Fibroblast of the conjunctiva (primary cell): ENCODE data around the gene GOLGA6L10.
"Not testable (repeated sequence)": the region's sequence is repeated elsewhere in the genome, so short reads cannot be mapped to it uniquely, and the experiment has no call there.

Experiments used
- DNase-seq: peaks from one replicate; pipeline ENCODE4 v3.0.0-alpha.2; 2010; ENCODE audit warnings: low read depth

Gene GOLGA6L10, protein sequence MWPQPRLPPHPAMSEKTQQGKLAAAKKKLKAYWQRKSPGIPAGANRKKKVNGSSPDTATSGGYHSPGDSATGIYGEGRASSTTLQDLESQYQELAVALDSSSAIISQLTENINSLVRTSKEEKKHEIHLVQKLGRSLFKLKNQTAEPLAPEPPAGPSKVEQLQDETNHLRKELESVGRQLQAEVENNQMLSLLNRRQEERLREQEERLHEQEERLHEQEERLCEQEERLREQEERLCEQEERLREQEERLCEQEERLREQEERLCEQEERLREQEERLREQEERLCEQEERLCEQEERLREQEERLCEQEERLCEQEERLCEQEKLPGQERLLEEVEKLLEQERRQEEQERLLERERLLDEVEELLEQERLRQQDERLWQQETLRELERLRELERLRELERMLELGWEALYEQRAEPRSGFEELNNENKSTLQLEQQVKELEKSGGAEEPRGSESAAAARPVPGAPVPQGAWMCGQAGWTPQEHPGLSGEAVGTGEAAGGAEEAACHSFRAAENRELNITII

DNA sequence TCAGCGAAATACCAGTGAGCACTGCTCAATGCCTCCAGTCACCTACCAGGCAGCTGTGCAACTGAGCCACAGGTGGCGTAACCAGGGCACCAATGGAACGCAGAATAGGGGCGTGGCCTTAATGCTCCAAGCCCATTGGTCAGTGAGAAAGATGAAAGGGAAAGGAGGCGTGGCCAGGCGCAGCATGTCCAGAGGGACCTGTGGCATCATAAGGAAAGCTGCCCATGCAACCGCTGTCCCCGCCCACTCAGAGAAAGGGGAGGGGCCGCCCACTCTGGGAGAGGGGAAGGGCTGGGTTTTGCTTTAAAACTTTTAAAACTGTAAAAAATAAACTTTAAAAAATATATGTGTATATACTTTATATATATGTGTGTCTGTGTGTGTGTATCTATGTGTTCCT lies at the start of gene GOLGA6L10:
GOLGA6L10 (minus strand) TSS at position 101 of the 400 bp plus-strand sequence; CDS start at position 1, 100 bp downstream.
- DNase-seq = not testable (repeated sequence)

DNA sequence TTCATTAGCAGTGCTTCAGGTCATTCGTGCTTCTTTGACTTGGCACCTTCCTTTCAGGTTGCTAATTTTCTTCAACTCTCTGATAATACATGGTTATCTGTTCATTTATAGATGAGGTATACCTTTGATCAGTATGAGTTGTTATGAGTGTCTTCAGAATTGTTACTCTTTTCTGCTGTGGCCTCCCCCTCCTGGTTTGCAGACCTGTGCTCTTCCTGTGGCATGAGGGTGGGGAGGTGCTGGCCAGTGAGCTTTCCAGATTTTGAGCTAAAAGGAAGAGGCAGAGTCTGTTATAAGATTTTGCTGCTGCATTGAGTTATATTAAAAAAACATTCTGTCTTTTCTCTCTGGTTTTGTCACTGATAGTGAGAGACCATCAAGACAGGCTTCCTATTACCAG lies 49.5 kb upstream of the GOLGA6L10 start:
- DNase-seq = no peak

DNA sequence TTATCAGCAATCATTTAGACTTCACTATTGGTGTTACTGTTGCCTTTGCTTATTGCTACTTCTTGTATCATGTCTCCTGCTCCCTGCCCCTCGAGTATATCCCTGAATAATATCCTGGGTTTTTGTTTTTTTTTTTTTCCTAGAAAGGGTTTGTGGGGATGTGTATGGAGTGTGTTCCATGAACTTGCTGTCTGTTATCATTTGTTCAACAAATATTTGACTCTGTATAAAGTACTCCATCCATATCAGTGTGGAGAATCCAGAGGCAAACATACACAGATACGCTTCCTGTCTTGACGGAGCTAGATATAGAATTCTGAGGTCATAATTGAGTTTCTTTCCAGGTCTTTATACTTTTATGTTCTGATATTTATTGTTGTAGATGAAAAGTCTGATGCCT lies 48.5 kb upstream of the GOLGA6L10 start:
- DNase-seq = no peak

DNA sequence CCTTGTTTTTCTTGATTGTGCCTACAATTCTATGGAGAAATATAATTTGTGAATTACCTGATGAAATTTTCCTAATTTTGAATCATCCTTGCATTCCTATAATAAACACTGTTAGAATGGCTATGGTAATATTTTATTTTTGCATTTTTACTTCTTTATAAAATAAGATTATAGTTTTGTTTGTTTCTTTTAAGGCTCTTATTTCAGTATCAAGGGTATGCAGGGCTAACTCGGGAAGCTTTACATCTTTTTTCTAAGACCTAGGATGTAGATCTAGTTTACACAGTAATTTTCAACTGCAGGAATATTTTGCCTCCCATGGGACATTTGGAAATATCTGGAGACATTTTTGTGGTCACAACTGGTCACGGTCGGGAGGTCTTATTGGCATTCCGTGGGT lies 46.5 kb upstream of the GOLGA6L10 start:
- not testable (repeated sequence) for DNase-seq

DNA sequence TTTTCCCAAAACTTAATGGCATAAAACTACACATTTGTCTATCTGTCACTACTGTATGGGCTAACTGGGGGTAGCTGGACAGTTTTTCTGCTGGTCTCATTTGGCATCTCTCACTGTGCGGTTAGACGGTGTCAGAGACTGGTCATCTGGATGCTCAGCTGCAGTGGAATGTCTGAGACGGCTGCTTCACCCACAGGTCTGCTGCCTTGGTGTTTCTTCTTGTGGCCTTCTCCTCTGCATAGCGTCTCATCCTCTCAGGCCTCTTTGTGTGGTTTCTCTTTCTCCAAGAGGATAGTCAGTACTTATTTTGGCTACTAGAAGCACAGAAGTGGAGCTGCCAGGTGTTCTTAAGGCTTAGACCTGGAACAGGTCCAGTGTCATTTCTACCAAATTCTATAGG lies 44.4 kb upstream of the GOLGA6L10 start:
- no peak for DNase-seq

DNA sequence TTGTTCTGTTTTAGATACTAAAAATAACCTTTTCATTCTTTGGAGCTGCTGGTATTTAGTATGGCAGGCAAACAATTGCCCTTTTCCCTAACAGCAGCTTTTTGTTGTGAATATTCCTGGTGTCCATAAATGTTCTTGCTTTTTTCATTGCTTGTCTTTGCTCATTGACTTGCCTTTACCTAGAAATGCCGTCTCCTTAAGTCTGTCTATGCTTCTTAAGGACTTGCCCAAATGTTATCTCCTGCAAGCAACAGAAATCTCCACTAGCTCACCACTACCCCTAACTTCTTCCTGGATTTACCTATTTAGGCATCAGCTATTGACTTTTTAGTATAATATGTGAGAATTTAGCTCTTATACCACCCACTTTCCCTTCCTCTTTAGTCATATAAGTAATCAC lies 42.8 kb upstream of the GOLGA6L10 start:
- DNase-seq = not testable (repeated sequence)

DNA sequence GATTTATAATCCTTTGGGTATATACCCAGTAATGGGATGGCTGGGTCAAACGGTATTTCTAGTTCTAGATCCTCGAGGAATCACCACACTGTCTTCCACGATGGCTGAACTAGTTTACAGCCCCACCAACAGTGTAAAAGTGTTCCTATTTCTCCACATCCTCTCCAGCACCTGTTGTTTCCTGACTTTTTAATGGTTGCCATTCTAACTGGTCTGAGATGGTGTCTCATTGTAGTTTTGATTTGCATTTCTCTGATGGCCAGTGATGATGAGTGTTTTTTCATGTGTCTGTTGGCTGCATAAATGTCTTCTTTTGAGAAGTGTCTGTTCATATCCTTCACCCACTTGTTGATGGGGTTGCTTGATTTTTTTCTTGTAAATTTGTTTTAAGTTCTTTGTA lies 40.9 kb upstream of the GOLGA6L10 start:
- DNase-seq = not testable (repeated sequence)

DNA sequence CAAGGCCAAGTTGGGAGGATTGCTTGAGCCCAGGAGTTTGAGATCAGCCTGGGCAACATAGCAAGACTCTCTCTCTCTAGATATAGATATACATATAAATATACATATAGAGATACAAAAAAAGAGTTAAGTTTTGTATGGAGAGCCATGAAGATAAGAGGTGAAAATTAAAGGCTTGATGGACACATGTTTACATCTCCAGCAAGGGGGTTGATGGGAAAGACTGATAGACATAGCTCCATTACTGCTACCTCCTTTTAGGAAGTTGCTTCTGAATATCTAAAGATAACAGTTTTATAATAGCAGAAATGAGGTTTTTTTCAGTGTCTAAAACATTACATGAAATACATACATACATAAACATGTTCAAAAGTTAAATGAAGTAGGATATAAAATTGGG lies 37.9 kb upstream of the GOLGA6L10 start:
- DNase-seq = not testable (repeated sequence)

DNA sequence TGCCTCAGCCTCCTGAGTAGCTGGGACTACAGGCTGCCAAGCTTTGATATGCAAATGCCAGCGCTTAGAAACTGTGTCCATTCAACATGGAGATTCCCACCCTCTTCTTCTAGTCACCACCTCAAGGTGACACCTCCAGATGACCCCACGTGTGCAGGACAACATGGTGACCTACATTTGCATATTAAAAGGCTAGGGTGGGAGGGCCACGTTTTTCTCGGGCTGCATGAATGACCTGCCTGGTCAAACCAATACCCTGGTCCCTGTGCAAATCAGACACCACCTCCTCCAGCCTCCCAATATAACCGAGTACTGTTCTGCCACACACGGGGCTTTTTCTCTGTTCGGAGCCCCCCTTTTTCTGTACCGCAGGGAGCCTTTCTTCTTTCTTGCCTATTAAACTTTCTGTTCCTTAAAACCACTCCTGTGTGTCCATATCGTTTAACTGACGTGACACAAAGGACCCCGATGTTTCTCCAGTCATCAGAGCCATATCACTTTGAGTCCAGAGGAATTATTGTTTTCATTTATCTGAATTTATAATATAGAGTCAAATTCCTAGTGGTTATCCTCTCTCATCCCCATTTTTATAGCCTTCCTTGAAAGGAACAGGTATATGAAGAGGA lies 32.2 kb upstream of the GOLGA6L10 start:
- DNase-seq = not testable (repeated sequence)

DNA sequence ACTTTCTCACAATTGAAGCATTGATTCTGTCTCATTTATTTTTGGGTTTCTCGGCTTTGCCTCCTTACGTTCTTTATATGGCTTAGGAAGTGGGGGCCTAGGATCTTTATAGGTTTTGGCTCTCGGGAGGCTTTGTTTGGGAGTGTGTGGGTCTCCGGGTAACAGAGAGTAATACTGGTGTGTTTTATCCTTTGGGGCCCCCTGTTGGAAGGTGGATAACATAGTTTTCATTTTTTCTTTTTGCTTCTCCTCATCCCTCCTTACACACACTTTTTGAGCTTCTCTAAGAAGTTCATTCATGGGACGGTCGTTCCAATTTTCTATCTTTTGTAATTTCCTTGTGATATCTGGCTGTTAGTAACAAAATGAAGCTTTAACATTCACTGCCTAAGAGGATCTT lies 30.3 kb upstream of the GOLGA6L10 start:
- not testable (repeated sequence) for DNase-seq

DNA sequence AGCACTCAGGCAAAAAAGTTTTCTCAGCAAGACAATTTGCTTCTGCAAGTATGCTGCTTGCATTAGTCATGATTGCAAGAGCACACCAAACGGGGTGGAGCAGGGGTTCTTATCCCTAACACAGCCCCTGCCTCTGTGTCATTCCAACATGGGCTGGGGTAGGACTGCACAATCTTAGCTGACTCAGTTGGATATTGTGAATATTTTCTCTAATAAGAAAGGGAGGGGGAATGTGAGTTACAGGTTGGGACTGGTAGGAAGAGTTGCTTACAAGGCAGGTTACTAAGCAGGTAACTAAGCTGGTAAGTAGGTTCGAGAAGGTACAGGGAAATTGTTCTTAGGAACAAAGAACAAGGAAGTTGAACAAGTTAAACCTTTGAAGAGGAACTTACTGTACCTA lies 24.4 kb upstream of the GOLGA6L10 start:
- DNase-seq = not testable (repeated sequence)

DNA sequence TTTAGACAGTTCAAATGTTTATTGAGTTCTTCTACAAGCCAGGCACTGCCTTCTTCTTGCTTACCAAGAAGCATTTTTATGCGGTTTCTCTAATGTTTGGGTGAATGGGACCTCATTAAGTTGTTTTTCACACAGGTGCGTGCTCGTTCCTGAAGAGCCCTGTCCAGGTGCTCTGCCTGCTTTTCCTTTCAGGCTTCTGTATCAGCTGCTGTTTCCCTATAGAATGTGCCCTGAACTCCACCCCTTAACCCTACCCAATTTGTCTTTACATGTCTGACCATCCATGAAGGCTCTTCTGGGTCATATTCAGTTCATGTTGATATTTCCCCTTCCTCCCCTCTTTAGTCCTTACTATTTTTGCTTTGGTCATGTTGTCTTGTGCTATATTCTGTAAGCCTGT lies 22.4 kb upstream of the GOLGA6L10 start:
- no peak for DNase-seq

DNA sequence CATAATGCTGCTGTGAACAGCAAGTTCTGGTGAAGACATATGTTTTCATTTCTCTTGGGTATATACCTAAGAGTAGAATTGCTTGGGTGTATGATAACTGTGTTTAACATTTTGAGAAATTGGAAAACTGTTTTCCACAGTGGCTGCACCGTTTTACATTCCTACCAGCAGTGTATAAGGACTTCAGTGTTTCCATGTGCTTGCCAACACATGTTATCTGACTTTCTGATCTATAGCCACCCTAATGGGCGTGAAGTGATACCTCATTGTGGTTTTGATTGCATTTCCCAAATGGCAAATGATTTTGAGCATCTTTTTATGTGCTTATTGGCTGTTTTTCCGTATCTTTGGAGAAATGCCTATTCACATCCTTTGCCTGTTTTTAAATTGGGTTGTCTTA lies 18.5 kb upstream of the GOLGA6L10 start:
- DNase-seq = not testable (repeated sequence)

DNA sequence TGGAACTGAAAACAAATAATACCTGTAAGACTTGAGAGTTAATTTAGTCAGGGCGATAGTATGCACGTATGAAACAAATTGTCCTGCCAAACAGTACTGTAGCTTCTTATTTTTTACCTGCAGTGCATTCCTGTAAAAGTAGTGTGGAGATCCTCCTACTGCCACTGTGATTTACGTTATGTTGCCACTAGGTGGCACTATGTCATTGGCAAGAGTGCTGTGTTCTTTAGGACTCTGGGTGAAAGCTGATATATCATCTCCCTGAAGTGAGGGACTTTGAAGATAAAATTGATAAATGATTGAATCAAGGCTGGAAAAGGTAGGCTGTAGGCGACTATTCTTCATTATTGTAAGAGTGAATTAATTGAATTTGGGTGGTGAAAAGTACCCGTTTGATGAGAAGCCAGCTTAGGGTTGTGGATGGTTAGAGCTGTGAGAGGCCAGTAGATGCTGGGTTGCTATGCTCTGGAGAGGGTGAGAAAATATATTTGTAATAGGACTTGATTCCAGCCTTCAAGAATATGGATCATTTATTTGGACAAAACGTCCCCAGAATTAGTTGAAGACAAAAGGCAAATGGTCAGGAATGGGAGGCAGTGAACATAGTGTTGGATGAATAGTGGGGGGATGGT lies 16.5 kb upstream of the GOLGA6L10 start:
- not testable (repeated sequence) for DNase-seq

DNA sequence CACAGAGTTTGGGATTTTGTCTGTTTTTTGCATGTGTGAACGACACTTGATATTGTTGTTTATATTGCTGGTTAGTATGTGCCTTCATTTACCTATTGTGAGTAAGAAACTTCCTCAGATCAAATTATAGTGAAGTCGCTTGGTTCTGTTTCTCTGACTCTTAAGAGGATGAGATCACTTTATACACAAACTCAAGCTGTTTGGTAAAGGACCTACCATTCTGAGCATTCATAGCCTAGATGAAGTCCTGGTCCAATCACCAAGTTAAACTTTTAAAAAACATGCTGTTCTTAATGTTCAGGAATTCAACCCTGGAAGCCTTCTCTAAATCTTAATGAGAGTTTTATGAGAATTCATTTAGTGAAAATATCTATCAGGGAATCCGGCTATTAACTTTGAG lies 15.3 kb upstream of the GOLGA6L10 start:
- DNase-seq = not testable (repeated sequence)

DNA sequence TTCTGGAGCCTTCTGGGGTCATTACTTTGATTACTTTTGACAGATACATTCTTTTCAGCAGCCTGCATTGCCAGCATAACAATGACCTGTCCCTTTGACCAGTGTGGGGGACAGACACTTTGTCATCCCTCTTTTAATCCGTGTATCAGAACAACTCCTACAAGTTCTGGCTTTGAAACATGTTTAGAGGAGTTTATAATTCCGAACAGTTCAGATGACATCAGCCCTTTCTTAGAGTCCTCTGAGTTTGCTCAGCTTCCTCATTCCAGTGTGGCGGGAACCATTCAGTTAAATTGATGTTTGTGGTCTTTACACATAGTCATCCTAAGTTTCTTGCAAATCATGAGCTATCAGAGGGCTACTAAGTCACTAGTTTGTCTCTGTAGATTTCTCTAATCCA lies 13.5 kb upstream of the GOLGA6L10 start:
- not testable (repeated sequence) for DNase-seq

DNA sequence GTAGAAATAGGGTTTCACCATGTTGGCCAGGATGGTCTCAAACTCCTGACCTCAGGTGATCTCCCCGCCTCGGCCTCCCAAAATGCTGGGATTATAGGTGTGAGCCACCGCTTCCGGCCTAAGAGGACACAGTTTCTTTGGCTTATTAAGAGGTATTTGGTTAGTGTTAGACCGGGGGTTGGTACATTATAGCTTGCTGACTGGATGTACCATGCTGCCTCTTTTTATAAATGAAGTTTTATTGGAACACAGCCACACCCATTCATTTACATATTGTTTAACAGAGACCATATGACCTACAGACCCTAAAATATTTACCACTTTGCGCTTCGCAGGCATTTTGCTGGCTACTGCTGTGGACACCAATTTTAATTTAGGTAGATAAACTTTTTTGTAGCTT lies 11.3 kb upstream of the GOLGA6L10 start:
- DNase-seq = not testable (repeated sequence)

DNA sequence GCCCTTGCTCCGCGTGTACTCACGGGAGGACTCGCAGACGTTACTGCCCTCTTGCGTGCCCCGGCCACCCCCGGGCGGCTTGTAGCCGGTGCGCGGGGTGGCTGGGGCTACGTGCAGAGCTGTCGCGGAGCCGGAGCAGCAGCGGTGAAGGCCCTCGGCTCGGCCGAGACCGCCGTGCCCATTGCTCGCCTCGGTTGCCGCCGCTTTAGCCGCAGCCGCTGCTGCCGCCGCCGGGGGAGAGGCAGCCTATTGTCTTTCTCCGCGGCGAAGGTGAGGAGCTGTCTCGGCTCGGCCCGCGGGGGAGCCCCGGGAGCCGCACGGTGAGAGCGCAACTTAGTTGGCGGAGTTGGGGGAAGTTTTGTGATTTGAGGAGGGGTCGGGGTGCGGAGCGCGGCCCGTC lies 5.8 kb upstream of the GOLGA6L10 start:
- DNase-seq = not testable (repeated sequence)

DNA sequence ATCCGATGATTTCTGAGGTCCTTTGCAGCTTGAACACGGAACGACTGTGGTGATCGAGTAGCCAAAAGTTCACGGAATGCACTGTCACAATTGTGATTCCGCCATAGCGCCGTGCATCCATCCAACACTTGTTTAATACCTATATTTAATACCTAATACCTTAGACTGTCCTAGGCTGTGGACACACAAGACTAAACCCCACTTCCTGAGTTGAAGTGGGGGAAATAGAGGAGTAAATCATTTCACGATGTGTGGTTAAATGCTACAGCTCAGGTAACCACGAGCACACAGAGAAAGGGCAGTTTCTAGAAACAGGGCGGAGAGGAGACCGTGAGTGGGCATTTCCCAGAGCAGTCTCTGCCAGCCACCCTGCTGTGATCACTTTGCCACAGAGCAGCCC lies 5.3 kb upstream of the GOLGA6L10 start:
- not testable (repeated sequence) for DNase-seq

DNA sequence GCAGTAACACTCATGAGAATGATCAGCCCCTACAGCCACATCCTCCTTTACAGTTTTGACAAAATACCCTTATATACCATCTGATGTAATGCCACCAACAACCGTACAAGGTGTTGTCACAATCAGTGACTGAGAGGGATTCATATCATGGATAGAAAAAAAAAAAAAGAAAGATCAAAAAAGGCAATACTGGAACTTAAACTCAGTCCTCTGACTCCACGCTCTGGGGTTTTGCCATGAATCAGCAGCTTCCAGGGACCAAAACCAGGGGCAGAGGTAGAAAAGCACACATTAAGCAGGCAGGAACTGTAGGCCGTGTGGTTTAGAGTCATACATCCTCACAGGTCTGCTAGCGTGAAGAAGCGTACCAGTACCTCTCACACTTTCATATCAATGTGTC lies 1.6 kb downstream of the GOLGA6L10 start:
- DNase-seq = not testable (repeated sequence)

DNA sequence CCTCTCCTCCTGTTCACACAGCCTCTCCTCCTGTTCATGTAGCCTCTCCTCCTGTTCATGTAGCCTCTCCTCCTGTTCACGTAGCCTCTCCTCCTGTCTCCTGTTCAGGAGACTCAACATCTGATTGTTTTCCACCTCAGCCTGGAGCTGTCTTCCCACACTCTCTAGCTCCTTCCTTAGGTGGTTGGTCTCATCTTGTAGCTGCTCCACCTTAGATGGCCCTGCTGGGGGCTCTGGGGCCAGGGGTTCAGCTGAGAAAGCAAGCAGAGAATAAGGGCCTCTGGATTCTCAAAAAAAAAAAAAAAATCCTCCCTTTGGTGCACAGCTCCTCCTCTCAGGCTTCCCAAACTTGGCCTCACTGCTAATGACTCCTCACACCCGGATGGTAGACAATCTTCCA lies 4.1 kb downstream of the GOLGA6L10 start:
- DNase-seq = not testable (repeated sequence)

DNA sequence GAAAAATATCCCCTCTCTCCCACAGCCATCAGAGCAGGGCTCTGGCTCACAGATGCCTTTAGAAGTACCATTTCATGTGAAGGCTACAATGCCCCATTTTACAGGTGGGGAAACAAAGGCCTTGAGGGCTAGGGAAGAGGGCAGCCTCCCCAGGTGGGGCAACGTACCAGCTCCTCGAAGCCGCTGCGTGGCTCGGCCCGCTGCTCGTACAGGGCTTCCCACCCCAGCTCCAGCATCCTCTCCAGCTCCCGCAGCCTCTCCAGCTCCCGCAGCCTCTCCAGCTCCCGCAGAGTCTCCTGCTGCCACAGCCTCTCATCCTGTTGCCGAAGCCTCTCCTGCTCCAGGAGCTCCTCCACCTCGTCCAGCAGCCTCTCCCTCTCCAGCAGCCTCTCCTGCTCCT lies 4.9 kb downstream of the GOLGA6L10 start:
- not testable (repeated sequence) for DNase-seq

DNA sequence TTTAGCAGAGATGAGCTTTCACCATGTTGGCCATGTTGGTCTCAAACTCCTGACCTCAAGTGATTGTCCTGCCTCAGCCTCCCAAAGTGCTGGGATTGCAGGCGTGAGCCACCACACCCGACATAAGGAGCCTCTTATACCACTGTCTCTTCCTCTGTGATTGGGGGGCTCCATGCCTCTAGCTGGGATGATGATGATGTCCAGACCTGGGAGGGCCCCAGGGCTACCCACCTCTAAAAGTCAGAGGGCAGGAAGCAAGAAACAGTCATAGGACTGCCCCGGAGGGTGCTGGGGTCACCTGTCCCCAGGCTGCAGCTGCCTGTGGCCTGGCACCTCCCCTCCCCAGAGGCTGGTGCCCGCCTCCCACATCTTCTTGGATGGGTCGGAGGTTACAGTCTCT lies 5.4 kb downstream of the GOLGA6L10 start:
- not testable (repeated sequence) for DNase-seq
